HG03439 (cell line): ENCODE data around the gene RBM38.

ENCODE experiments used
- ATAC-seq: cut with Tn5 transposase; IDR thresholded peaks from one replicate; pipeline ENCODE4 v1.9.1; 2021; ENCODE audit warnings: mild to moderate bottlenecking, moderate library complexity; ENCODE audit not compliant: unreplicated experiment

RBM38 gene

DNA sequence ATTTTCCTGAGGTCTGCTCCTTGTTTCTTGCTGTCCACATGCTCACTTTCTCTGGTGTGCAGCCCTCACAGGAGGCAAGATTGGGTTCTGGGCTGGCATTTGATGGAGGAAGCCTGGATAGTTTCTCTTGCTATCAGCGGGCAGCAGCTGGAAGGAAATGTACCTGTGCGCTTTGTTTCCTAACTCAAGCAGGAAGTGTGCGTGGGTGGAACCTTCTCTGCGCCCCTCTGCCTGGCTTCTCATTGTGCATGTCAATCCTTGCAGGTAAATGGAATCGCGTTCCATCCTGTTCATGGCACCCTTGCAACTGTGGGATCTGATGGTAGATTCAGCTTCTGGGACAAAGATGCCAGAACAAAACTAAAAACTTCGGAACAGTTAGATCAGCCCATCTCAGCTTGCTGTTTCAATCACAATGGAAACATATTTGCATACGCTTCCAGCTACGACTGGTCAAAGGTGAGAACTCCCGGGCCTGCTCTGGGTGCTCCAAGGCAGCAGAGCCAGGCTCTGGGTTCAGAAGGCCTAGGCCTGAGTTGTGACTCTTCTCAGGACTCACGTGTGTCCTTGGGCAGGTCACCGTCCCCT, 16.8 kb upstream of the RBM38 start:
- ATAC-seq, result no peak

DNA sequence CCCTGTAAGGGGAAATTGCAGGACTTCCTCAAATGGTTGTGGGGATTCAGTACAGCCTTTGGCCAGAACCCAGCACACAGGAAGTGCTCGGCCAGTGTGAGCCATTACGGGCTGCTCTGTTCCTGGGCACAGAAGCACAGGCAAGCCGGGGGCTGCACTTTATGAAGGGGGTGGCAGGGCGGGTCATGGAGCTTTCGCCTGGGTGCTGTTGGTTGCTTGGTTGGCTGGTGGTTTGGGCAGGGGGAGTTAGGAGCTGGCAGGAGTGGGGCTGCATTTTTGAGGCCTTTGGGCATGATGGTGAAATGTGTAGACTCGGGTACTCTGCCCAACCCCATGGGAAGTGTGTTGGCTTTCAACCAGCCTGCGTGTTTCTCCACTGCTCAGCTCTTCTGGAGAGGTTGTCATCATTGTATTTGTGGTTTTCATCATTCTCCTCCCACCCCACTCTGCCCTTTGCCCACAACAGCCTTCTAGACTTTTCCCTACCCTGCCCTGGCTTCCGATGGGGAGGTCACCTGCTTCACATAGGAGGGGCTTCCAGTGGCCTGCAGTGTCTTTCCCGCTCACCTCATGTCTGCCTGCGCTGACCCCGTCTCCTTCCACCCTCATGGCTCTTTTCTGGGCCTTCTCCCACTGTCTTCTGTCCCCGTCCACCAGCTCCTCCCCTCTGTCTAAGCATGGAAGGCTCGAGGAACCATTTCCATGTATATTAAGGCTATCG, 16.1 kb upstream of the RBM38 start:
- no peak for ATAC-seq

DNA sequence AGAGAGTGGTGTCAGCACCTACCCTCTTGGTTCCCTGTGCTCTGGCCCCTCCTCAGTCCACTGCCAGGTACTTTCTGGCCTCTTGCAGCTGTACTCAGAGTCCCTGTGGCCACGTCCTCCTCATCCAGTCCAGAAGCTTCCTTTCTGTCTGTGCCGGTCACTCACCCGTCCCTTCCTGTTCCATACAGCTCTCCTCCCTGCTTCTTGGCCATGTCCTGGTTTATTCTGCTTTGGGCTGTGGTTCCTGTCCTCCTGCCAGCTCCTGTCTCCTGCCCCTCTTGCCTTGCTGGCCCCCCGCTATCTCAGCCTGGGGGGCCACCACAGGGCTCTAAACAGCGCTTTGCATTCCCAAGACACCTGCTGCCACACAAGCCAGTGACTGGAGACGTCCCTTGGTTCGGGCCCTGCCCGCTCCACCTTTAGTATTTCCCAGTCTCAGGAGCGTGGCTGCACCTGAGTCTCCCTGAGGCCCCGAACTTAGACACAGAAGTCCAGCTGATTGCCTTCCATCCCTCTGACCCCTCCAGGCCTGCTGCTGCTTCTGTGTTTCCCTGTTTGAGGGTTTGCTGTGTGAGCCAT, 15.5 kb upstream of the RBM38 start:
- ATAC-seq, result no peak

DNA sequence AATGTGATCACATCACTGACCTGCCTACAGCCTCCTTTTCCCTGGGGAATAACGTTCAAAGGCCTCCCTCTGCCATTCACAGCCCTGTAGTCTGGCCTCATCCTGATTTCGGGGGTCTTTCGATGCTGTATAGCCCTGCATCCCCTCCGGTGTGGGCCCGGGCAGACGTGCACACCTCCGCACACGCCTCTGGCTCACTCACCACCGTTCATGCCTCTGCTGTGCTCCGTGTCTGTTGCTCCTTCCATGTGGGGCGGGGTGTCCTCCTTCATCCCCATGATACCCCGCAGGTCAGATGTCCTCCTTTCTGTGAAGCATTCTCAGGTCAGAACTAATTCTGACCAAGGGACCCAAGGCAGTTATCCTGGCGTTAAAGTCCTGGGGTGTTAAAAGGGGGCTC, 13.8 kb upstream of the RBM38 start:
- ATAC-seq, result no peak

DNA sequence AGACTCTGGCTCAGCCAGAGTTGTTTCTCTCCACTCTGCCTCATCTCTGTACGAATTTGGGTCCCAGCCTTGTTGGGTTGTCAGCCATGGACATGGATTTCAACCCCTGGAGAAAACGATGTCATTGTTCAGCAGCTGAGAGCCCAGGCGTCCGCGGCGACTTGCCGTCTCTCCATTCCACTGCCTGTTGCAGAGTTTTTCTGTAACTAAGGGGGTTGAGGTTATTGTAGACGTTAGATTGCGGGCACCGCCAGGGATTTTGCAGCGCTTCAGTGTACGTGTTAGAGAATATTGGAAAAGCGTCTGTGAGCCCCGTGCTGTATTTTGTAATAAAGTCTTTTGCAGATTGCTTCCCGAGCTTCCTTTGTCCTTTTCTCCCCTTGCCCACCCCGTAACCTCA, 13.1 kb upstream of the RBM38 start:
- ATAC-seq, result no peak

DNA sequence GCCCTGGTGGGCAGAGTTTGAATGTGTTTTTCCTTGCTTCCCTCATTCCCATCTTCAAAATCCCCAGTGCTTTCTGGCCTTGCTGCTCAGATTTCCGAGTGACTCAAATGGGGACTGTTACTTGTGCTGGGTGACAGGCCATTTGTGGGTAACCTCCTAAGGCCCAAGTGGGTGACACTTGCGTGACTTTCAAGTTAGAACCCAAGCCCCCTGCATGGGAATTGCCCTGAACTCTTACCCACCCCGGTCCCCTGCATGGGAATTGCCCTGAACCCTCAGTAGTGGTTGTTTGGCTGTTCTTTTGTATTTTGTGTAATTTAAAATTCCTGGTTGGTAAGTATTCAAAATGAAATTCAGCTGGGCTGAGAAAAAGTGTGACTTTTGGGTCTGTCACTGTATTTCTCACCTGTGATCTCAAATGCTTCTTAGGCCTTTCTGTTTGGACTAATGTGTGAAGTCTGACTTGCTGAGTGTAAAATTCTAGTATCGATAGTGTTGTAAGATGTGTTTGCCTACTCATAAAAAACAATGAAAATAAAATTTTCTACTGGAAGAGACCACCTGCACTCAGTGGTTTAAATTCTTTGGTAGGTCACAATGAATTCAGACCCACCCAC, 12.4 kb upstream of the RBM38 start:
- ATAC-seq, result no peak

DNA sequence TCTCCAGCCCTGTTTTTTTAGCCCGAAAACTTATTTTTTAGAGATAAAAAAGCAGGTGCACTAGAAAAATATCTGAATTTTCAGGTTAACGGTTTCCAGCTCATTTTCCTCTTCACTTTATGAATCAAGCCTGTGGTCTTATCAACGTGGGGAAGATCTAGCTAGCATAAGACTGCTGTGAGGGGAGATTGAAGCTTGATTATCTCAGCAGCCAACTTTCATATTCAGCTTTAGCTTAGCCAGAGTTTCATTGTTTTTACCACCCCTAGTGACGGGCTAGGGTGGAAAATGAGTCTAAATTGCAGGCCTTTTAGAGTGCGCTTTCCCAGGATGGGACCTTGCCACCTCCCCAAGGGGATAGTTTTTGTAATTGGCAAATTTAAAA, 11.9 kb upstream of the RBM38 start:
- ATAC-seq, result no peak

DNA sequence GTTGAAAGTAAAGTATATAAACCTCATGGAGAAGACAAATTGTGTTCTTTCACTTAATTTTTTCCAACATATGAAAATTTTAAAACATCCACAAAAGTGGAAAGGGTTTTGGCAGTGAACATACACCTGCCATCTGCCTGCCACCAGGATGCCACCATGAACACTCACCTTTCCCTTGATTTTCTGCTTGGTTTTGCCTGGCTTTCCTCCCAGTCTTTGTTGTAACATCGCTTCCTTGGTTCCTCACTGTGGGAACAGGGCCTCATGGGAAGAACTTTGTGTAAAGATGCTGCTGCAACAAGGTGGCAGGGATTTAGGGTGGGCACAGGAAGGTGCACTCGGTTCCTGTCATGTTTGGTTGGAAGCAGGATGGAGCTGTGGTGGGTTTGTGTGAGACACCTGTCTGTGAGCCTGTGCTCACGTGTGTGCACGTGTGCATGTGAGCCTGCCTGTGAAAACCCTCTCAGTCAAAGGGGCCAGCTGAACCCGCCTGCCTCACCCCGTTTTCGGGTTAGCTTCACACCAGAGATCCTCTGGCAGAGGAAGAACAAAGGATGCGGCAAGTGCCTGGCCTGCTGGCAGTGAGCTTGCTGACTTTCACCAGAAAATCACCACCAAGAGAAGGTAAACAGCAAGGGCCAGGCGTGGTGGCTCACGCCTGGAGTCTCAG, 11.0 kb upstream of the RBM38 start:
- no peak for ATAC-seq

DNA sequence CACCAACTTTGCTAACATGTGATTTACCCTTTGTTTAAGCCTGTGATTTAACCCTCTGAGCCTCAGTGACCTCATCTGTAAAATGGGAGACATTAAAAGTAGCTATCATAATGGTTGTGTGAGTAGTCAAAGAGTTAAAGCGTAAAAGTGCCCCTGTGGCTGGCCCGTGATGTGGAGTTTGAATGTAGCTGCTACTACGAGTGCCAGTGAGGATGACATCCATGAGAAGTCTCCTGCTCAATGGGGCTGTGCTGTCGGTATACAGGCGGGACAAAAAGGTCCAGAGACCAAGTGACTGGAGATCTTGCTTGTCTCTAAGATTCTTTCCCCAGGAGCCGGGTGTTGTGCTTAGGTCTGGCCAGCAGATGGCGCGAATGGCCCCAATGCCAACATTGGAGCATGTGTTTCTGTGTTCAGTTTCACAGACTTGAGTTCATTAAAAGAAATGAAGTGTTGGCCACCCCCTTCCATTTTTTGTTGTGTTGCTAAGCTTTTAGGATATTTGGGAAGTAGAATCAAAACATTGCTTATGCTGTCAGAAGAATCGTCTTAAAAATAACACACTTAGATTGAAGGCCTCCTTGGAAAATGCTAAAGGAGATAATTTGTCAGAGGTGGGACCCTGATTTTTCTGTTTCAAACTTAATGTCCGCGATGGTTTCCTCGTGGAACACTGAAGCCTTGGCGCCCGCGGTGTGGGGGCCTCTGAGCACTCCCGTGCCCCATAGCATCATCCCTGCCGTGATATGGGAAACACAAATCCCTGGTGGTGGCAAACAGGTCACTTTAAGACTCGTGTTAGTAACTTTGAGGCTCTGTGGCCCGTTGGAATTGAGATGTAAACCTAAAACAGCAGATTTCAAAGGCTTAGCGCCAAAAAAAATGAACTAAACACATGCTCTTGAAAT, 9.3 kb upstream of the RBM38 start:
- ATAC-seq, result peak; percentile 45

DNA sequence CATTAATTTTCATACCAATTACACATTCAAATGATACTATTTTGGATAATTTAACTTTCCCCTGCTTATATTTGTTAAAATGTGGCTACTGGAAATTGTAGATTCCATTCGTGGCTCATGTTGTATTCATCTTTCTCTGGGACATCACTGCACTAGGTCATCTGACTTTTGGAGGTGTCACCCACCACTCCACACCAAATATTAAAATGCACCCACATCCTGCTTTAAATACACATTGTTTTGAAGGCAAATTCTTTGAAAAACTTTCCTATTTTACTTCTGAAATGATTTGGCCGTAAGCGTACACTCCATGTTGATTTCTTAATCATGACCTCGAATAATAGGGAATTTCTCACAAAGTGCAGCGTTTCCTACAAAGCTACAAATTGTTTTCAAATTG, 8.7 kb upstream of the RBM38 start:
- ATAC-seq, result no peak

DNA sequence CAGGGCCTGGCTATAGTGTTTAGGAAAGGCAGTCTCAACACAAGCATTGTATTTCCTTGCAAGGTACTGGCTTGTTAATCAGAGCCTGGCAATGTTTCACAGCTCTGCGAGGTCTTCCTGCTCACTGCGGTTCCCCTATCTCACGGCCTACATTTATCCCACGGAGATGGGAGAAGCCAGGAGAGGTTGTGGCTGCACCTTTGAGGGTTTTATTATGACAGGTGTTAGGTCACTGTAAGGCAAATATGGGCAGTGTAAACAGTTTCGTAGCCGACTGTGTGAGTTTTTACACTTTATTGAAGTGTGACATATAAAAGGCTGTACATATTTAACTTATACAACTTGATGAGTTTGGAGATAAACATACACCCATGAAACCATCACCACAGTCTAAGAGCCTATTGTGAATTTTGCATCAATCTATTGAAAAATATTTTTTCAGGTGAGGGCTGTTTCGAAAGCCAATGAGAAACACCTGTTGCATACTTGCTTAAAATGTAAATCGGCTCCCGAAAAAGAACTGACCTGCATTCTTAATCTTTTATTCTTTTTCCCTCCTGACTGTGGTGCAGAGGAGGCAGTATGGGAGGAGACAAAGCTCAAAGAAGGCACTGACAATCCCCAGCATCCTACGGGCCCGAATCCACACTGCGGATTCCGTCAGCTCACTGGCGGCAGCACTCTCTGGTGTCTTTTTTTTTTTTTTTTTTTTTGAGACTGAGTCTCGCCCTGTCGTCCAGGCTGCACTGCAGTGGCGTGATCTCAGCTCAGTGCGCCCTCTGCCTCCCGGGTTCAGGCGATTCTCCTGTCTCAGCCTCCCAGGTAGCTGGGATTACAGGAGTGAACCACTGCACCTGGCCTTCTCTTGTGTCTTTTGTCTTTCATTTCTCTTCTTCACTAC, 7.5 kb upstream of the RBM38 start:
- no peak for ATAC-seq

DNA sequence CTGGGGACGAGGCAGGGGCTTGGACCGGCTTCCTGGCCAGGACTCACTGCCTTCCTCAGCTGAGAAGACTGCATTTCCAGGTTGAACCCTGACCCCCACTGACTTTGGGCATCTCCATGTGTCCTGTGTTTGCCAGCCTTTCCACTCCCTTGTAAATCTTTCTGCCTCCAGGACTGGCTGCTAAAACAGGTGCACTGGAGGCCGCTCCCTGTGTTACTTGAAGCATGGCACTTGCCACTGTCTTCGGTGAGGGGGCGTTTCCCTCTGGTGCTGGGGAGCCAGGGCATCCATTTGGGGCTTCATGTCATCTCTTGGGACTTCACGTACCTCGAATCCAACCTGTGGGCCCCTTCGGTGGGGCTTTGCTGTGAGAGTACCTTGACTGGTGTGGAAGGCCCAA, 6.7 kb upstream of the RBM38 start:
- no peak for ATAC-seq

DNA sequence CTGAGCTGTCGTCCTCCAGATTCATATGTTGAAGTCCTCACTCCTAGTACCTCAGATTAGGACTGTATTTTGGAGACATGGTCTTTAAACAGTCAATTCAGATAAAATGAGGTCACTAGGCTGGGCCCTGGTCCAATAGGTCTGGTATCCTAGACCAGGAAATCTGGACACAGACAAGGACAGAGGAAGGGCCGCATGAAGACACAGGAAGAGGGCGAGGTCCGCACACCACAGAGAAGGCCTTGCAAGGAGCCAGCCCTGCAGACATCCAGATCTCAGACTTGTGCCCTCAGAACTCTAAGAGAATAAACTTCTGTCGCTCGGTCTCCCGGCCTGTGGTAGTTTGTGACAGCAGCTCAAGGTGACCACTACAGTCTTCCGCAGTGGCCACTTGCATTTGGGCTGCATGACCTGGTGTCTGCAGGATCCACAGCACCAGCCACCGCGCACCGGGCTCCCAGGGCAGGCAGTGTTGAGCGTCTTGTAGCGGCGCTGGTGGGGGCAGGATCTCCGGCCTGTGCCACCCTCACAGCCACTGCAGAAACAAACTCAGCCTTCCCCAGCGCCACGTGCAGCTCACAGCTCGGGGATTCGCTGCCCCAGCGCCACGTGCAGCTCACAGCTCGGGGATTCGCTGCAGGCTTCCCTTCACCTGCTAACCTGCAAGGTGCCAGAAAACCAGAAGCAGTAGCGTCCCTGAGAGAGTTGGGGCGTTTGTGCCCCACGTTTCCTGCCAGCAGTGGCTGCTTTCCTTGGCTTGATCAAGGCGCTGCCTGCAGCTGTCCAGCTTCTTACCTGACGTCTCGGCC, 6.0 kb upstream of the RBM38 start:
- no peak for ATAC-seq

DNA sequence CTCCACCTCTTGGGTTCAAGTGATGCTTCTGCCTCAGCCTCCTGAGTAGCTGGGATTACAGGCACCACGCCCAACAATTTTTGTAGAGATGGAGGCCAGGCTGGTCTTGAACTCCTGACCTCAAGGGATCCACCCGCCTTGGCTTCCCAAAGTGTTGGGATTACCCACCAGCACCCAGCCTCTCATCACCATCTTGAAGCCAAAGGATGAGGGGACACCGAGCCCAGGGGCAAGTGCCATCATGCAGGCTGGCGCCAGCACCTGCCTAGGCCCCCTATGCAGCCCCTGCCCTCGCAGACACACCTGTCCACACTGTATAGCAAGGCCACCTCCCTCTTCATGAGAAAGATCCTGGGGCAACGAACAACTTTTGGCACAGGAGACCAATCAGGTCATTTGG, 5.3 kb upstream of the RBM38 start:
- no peak for ATAC-seq

DNA sequence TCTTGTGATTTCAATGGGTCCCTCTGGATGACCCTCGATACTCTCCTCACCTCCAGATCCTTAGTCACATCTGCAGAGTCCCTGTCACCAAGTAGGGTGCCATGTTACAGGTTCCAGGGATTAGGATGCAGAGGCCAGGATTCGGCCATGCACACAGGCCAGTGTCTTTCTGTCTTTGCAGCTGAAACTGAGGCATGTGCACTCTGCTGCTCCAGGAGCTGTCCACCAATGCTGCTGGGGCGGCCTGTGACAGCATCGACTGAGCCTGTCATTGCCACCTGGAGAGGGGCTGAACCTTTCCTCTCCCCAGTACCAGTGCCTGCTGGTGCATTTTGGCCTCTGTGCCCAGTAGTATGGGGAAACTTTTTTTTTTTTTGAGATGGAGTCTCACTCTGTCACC, 4.4 kb upstream of the RBM38 start:
- no peak for ATAC-seq

DNA sequence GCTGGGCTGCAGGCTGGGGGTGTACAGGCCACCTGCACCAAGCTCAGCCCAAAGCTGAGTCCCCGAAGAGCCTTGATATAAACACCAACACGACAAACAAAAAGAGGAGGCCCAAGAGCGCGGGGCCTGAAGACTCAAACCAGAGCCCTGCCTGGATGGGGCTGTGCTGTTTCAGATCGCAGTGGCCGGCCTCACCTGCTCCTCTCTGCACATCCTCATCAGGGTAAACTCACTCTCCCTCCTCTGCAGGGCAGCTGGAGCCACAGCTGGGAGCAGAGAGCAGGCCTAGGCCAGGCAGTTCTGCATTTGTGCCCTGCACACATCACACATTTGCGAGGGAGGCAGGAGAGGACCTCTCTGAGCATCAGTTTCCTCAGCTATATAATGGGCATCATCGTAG, 3.7 kb upstream of the RBM38 start:
- no peak for ATAC-seq

DNA sequence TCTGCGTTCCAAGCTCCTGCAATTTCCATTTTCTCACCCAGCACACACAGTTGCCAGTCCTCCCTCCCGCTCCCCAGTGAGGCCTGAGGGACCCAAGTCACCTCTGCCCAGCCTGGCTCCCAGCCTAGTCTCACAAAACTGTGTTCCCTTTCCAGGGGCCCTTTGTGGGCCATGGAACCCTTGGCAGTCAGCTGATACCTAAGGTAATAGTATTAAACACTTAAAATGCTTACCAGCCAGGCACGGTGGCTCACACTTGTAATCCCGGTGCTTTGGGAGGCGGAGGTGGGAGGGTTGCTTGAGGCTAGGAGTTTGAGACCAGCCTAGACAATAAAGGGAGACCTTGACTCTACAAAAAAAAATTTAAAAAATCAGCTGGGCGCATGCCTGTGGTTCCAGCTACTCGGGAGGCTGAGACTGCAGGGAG, 3.2 kb upstream of the RBM38 start:
- no peak for ATAC-seq

DNA sequence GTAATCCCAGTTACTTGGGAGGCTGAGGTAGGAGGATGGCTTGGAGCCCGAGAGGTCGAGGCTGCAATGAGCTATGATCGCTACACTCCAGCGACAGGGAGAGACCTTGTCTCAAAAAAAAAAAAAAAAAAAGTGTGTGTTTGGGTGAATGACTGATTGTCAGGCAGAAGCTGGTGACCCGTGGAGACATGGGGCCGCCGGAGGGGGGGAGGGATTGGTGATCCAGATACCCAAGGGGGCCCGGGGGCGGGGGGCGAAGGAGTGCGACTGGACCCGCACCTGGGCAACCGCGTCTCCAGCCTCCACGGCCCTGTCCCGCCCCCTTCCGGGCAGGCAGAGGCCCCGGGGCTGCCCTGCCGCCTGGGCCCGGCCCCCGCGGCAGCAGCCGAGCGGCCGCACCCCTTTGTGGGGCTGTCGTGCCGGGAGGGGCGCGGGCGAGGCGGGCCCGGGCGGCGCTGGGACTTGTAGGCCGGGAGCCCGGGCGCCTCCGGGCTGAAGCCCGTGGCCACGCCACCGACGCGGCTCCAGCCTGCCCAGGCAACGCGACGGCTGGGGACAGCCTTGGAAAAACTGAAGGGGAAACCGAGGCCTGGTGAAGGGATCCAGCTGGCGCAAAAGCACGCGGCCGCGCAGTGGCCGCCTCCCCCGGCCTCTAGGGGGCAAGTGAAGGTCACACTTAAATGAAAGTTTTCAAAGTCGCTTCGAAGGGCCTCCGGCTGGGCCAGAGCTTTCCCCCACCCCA, 2.1 kb upstream of the RBM38 start:
- no peak for ATAC-seq
